GM18868 (cell line): ENCODE measurements around the gene TRIM24.
"Not testable (repeated sequence)": the region's sequence is repeated elsewhere in the genome, so short reads cannot be mapped to it uniquely, and the experiment has no call there.

Experiments used
- ATAC-seq: cut with Tn5 transposase; IDR thresholded peaks from one replicate; pipeline ENCODE4 v1.9.1; 2021; ENCODE audit warnings: mild to moderate bottlenecking, moderate library complexity; ENCODE audit not compliant: unreplicated experiment

TRIM24 gene

GRCh38 chr7:138525757-138526156 is 65.7 kb downstream of the TRIM24 start:
- no peak for ATAC-seq

DNA sequence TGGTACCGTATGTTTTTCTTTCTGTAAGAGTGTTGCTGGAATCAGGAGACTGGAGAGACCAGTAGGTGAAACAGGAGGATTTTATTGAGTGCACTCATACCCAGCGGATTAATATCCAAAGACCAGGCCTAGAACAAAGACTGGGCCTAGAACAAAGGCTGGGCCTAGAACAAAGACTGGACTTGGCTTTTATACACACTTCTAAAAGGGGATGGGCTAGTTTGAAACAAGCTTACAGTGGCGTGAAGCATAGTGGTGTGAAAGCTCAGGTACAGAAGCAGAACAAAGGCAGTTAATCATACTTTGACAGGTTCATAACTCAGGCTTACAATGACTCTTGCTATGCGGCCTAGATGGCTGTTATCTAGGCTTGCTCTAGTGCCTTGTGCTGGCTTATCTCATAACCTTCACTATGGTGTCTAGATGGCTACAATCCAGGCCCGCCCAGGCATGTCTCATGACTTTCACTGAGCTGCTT is 67.7 kb downstream of the TRIM24 start:
- no peak for ATAC-seq

DNA sequence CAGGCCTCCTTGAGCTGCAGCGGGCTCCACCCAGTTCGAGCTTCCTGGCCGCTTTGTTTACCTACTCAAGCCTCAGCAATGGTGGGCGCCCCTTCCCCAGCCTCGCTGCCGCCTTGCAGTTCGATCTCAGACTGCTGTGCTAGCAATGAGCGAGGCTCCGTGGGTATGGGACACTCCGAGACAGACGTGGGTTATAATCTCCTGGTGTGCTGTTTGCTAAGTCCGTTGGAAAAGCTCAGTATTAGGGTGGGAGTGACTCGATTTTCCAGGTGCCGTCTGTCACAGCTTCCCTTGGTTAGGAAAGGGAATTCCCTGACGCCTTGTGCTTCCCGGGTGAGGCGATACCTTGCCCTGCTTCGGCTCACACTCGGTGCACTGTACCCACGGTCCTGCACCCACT is 76.8 kb downstream of the TRIM24 start:
- ATAC-seq: not testable (repeated sequence)

DNA sequence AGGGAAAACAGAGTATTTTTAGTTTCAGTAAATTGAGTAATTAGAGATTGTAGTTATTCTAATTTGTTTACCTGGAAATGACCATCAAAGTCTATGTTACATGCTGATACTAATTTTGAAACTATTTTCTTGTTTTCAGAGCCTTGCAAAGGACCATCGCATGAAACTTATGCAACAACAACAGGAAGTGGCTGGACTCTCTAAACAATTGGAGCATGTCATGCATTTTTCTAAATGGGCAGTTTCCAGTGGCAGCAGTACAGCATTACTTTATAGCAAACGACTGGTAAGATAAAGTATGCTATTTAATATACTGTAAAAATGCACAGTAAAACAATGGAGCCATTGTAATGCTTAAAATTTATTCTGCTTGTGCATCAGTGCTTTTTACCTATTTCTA is 78.5 kb downstream of the TRIM24 start:
- no peak for ATAC-seq

DNA sequence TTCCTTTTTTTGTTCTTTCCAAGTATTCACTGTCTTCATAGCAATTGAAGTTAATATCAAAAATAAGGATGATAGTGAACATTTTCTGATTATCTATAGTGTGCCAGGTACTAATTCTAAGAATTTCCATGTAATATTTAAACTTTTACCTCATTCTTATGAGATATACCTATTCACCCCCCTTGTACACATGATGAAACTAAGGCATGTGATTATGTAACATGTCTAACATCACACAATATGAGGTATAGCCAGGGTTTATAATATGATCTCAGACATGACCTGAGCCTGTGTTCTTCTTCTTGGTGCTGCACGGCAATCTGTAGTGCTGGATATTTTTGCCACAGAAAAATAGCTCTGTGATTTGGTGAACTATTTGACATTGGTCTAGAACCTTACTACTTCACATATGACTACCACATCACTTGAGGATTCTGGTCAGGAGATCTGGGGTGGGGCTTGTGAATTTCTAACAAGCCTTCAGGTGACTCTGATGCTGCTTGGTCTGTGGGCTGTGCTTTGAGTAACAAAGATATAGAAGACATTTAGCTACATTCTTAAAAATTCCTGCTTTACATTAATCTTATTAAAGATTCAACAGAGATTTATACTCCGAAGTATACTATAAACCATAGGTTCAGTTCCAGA is 79.1 kb downstream of the TRIM24 start:
- no peak for ATAC-seq

GRCh38 chr7:138542183-138542582 is 82.1 kb downstream of the TRIM24 start:
- ATAC-seq: peak; percentile 96

- no peak for ATAC-seq
These were observed 83.7 kb downstream of the TRIM24 start for GRCh38 chr7:138543739-138544138.

DNA sequence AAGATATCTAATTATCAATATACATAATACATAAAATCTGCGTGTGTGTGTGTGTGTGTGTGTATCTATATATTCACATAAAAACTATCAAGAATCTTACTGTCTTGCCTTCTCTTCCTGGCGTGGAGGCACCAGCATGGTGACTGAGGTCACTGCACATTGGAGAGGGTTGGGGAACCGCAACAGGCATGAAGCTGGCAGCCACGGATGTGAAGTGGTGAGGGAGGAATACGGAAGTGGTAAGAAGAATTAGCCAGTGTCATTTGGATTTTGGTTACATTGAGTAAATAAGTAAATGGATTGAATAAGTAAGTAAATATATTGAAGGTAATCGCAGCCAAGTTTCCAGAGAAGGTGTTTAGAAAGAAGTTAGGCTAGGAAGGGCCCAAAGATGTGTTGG is 85.1 kb downstream of the TRIM24 start:
- ATAC-seq: no peak

DNA sequence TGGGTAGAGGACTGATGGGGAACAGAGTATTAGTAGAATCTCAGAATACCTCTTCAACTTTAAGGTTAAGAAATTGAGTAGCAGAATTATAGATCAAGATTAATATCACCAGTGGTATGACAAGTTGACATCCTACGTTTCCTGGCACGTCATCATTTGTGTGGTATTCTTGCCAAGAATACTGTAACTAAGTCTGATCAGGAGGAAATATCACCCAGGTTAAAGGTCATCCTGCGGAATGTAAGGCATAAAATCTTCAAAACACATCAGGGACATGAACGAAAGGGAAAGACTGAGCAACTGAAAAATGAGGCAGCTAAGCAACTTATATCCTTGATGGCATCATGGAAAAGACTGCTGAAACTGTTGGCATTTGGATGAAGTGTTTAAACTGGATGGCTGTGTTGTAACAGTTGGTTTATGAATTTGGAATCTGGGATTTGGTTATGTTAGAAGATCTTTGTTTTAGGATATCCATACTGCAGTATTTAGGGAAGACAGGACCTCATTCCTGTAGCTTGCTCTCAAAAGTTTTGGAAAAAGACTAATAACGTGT is 86.1 kb downstream of the TRIM24 start:
- no peak for ATAC-seq

DNA sequence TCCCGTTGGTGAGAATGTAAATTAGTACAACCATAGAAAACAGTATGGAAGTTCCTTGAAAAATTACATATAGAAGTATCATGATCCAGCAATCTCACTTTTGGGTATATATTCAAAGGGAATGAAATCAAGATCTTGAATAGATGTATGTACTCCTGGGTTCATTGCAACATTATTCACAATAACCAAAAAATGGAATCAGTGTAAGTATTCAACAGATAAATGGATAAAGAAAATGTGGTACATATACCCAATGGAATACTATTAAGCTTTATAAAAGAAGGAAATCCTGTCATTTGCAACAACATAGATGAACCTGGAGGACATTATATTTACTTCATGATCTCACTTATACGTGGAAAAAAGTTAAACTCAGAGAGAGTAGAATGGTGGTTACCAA is 86.8 kb downstream of the TRIM24 start:
- no peak for ATAC-seq

GRCh38 chr7:138549082-138549481 is 89.0 kb downstream of the TRIM24 start:
- no peak for ATAC-seq

- no peak for ATAC-seq
These were observed 90.3 kb downstream of the TRIM24 start for GRCh38 chr7:138550337-138550736.

DNA sequence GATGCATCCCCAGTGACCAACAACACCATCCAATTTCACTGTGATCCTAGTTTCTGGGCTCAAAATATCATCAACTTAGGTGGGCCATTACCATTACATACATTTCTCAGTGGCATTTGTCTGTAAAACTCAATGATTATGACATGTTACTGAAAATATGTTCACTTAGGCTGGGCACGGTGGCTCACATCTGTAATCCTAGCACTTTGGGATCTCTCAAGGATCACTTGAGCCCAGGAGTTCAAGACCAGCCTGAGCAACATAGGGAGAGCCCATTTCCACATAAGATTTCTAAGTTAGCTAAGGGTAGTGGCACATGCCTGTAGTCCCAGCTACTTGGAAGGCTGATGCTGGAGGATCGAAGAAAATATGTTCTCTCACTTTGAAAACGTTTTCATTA is 91.0 kb downstream of the TRIM24 start:
- no peak for ATAC-seq

DNA sequence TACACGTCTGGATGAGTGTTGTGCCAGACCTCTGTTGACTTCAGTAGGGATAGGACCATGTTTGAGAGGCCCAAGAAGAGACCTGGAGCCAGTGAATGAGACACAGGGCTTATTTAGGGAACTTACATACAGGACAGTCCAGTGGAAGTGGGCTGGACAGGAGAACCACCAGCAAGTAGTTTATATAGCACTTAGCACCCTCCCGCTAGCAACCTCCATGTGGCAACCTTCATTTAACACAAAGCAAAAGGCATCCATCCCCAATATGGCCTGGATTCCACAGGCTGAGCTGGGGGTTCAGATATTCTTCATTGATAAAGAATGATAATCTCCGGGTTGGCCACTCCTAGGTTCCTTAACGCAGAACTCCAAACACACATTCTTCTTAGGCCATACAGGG is 93.7 kb downstream of the TRIM24 start:
- ATAC-seq: no peak

DNA sequence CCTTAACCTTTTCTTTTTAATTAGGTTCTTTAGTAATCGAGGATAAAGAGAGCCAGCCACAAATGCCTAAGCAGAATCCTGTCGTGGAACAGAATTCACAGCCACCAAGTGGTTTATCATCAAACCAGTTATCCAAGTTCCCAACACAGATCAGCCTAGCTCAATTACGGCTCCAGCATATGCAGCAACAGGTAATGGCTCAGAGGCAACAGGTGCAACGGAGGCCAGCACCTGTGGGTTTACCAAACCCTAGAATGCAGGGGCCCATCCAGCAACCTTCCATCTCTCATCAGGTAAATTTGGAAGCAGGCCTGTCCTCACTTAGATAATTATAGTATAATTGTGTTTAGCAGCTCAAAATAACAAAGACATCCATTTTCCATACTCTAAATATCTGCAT is 94.6 kb downstream of the TRIM24 start:
- ATAC-seq: no peak

- no peak for ATAC-seq
These were observed 95.6 kb downstream of the TRIM24 start for GRCh38 chr7:138555684-138556083.

GRCh38 chr7:138556771-138557484 is 96.9 kb downstream of the TRIM24 start:
- ATAC-seq: no peak

DNA sequence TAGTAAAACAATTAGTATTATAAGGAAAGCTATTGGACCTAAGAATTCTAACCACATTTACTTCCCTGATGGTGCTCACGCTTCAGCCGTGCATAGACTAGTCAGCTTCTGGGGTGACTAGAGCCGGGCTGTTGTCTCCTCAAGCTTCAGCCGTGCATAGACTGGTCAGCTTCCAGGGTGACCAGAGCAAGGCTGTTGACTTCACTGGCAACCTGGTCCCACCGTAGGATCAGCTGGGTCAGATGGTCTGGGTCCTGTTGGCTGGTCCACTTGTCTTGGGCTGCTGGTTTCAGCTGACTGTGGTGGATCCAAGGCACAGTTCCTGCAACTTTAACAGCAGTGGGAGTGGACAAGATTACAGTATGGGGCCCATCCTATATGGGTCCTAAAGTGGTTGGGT is 99.4 kb downstream of the TRIM24 start:
- no peak for ATAC-seq

DNA sequence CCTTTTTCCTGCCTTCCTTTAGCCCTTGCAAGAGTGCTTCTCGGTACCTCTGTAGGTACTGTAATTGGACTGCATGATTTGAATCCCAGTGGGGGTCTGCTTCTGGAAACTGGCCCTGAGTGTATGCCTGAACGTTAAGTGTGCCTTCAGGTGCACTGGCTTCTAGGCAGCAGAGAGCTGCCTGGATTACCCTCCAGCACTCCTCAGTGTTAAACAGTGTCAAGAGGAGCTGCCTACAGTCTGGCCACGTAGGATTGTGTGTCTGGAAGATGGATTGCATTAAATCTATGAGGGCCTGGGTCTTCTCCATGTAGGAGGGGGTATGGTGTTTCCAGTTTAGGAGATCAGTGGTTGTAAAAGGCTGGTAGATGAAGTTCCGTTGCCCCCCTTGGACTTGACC is 103.7 kb downstream of the TRIM24 start:
- no peak for ATAC-seq

GRCh38 chr7:138564365-138564764 is 104.3 kb downstream of the TRIM24 start:
- no peak for ATAC-seq

DNA sequence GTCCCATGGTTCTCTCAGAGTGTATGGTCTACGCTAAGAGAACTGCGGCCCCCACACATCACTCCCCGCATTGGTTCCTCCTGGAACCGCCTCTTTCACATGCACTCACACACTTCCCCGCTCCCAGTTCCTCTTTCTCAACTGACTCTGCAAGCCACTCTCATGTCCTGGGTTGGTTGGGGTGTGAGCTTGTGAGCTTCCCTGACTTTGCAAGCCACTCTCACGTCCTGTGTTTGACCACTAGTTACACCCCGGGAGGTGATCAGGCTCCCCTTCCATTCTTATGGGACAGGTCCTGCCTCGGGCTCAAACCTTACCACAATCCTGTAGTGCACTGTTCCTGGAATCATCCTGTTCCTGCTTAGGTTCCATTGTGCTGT is 105.0 kb downstream of the TRIM24 start:
- ATAC-seq: no peak

GRCh38 chr7:138565451-138566114 is 105.5 kb downstream of the TRIM24 start:
- no peak for ATAC-seq
